Thyroid gland (tissue), 4 donors: ENCODE results near the gene PCDH8. TPM values are rescaled to one million over a fixed set of nuclear protein-coding genes. Genes with fewer than 3 reads are reported as not detected.

Source experiments
- DNase-seq, 2 donors: peaks; one replicate each; pipeline ENCODE4 v3.0.0-alpha.2; 2019
- H3K27ac ChIP-seq, 3 donors: fragments of 200-600 bp; sonication (generic); 1 replicate in 2 of 3; 2 replicates in 1 of 3; pipeline ENCODE4 v1.5.1; 2016 to 2019; ENCODE audit warnings: mild to moderate bottlenecking in 1 of 3, moderate library complexity in 1 of 3
- H3K27me3 ChIP-seq: fragments of 200-600 bp; sonication (generic); one replicate; pipeline ENCODE4 v1.5.1; 2019
- H3K36me3 ChIP-seq, 2 donors: fragments of 200-600 bp; sonication (generic); one replicate each; pipeline ENCODE4 v1.5.1; 2016 to 2019
- H3K4me1 ChIP-seq, 2 donors: fragments of 200-600 bp; sonication (generic); one replicate each; pipeline ENCODE4 v1.5.1; 2017 to 2019
- H3K4me3 ChIP-seq, 3 donors: fragments of 200-600 bp; sonication (generic); replicated peaks in 1 of 3; 1 replicate in 2 of 3; 2 replicates in 1 of 3; pipeline ENCODE4 v1.5.1; 2016; ENCODE audit warnings: mild to moderate bottlenecking in 1 of 3
- H3K9me3 ChIP-seq: fragments of 200-600 bp; sonication (generic); one replicate; pipeline ENCODE4 v1.5.1; 2017
- POLR2A ChIP-seq, 2 donors: fragments of 450-650 bp; IDR thresholded peaks; one replicate each; pipeline ENCODE4 v1.6.1; 2017; ENCODE audit warnings: antibody characterized with exemption in 2 of 2, mild to moderate bottlenecking in 2 of 2, moderate library complexity in 1 of 2
- WGBS, 2 donors: methylation state at CpG; one replicate each; pipeline ENCODE4 v1.1.5; 2017; 5-methylcytosine and 5-hydroxymethylcytosine counted together
- intact Hi-C: fragments of 100-400 bp; cut with DNase I; formaldehyde crosslinking; loops from one replicate; pipeline ENCODE4 v1.15.1; 2023
- total RNA-seq, 4 donors: library from RNA; depleted of rRNA; stranded (reverse); fragments of >200 nt; gene quantifications; one replicate each; pipeline ENCODE4 v1.2.3, GENCODE V29; 2016
- TF ChIP-seq, protein P1 (sequence below), 6 experiments: fragments of 200-600 bp in 3 of 6; fragments of 450-650 bp in 3 of 6; sonication (generic) in 3 of 6; IDR thresholded peaks; one replicate each; pipeline ENCODE4 v1.5.1; 2016 to 2019; ENCODE audit warnings: antibody characterized with exemption in 6 of 6, mild to moderate bottlenecking in 2 of 6, inconsistent platforms in 1 of 6, moderate library complexity in 1 of 6

Gene PCDH8
- total RNA-seq, 4 donors from 2014 or later = 2.1 TPM; not detected in 2

DNA sequence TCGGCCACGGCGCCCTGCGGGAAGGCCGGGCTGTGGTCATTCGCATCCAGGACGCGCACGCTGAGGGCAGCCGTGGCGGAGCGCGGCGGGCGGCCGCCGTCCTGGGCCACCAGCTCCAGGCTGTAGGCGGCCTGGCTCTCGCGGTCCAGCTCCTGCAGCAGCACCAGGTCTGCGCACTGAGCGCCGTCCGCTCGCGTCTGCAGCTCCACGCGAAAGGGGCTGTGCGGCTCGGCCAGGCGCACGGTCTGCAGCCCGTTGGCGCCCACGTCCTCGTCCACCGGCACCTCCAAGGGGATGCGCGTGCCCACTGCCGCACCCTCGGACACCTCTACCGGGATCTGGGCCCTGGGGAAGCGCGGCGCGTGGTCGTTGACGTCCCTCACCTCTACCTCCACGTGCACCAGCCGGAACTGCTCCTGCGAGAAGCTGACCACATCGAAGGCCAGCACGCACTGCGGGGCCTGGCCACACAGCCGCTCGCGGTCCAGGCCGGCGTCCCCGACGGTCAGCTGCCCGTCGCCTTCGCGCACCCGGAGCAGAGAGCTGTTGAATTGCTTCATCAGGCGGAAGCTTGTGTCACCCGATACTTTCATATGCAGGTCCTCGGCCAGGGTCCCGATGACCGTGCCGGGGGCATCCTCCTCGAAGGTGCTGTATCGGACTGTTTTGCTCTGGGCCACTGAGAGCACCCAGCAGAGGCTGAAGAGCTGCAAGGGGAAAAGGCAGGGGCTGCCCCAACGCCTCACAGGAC is 583 bp downstream of the PCDH8 start:
- 0 to 6% methylated on average over 1 to 21 of the region's 75 CpGs for WGBS, 2 donors
- Histone ChIP-seq H3K27ac (no peak overlapping the region), H3K36me3 (no peaks in the 10 kb centered on the region), H3K9me3 (no peaks in the 10 kb centered on the region), H3K4me3 (no peak overlapping the region), H3K4me1 (peaks cover 13 to 35% of the 10 kb centered on the region in 2 donors), H3K27me3 (peaks cover 26% of the 10 kb centered on the region)
- TF ChIP-seq, protein P1, sequence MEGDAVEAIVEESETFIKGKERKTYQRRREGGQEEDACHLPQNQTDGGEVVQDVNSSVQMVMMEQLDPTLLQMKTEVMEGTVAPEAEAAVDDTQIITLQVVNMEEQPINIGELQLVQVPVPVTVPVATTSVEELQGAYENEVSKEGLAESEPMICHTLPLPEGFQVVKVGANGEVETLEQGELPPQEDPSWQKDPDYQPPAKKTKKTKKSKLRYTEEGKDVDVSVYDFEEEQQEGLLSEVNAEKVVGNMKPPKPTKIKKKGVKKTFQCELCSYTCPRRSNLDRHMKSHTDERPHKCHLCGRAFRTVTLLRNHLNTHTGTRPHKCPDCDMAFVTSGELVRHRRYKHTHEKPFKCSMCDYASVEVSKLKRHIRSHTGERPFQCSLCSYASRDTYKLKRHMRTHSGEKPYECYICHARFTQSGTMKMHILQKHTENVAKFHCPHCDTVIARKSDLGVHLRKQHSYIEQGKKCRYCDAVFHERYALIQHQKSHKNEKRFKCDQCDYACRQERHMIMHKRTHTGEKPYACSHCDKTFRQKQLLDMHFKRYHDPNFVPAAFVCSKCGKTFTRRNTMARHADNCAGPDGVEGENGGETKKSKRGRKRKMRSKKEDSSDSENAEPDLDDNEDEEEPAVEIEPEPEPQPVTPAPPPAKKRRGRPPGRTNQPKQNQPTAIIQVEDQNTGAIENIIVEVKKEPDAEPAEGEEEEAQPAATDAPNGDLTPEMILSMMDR (IDR thresholded peaks at IDR 0.05) = no peak
- TF ChIP-seq POLR2A (IDR thresholded peaks at IDR 0.05) = no peak
- intact Hi-C loops = loop anchor here (5.0 to 10.0 kb wide), 3 partner anchors 119 to 354 kb away; no protein-coding TSS in a partner anchor
- DNase-seq = no peak

DNA sequence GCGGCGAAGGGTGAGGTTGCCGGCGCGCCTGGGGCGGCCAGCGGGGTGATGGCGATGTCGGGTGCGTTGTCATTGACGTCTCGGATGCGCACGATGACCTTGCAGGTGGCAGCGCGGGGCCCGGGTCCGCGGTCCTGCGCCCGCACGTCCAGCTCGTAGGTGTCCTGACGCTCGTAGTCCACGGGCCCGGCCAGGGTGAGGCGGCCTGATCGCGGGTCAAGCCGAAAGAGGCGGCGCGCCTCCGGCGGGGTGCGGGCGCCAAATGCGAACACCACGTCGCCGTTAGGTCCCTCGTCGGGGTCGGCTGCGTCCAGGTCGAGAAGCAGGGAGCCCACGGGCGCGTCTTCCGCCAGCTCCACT is 1.1 kb downstream of the PCDH8 start:
- Histone ChIP-seq H3K4me1 (peaks cover 13 to 31% of the 10 kb centered on the region in 2 donors), H3K36me3 (no peaks in the 10 kb centered on the region), H3K27me3 (peaks cover 26% of the 10 kb centered on the region), H3K27ac (no peak overlapping the region), H3K4me3 (no peak overlapping the region), H3K9me3 (no peaks in the 10 kb centered on the region)
- WGBS, 2 donors = 7% methylated on average over 20 of the region's 51 CpGs; no CpG with 5 or more reads in 1 of the 2 donors
- intact Hi-C loops = loop anchor here (5.0 to 10.0 kb wide), 3 partner anchors 120 to 355 kb away; no protein-coding TSS in a partner anchor
- DNase-seq = no peak
- no peak for TF ChIP-seq POLR2A (IDR thresholded peaks at IDR 0.05)

DNA sequence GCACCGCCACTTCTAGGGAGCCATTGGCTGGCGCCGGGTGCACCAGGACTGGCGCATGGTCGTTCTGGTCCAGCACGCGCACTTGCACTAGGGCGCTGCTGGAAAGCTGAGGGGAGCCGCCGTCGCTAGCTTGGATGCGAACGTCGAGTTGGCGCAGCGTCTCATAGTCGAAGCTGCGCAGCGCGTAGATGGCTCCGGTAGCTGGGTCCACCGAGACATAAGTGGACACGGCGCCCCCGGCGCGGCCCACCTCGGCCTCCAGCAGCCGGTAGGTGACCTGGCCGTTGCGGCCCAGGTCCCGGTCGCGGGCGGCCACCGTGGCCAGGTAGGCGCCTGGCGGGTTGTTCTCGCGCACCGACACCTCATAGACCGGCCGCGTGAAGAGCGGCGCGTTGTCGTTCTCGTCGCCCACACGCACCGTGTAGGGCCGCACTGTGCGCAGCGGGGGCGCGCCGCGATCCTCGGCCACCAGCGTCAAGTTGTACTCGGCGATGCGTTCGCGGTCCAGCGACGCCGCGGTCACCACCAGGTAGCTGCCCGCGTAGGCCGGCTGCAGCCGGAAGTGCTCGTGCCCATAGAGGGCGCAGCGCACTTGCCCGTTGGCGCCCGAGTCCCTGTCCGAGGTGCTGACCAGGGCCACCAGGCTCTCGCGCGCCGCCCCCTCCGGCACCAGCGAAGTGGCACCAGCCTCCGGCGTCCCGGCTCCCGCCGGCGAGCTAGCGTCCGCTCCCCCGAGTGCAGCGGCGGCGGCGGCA is 1.7 kb downstream of the PCDH8 start:
- H3K9me3 ChIP-seq = no peaks in the 10 kb centered on the region
- WGBS, 2 donors = 6 to 33% methylated on average over 19 to 20 of the region's 100 CpGs
- TF ChIP-seq POLR2A (IDR thresholded peaks at IDR 0.05) = no peak
- TF ChIP-seq, protein P1 (IDR thresholded peaks at IDR 0.05) = peak in 5 of 6 experiments; percentile 36 to 82 (median 72)
- DNase-seq = peak; percentile 88 to 90
- peaks cover 26% of the 10 kb centered on the region for H3K27me3 ChIP-seq
- no peaks in the 10 kb centered on the region for H3K36me3 ChIP-seq
- H3K27ac ChIP-seq = no peak overlapping the region
- peak overlapping the region in 1 of 3 donors; percentile 36 for H3K4me3 ChIP-seq
- peaks cover 10 to 26% of the 10 kb centered on the region in 2 donors for H3K4me1 ChIP-seq
- intact Hi-C loops = loop anchor here (5.0 to 10.0 kb wide), 3 partner anchors 121 to 356 kb away; no protein-coding TSS in a partner anchor

DNA sequence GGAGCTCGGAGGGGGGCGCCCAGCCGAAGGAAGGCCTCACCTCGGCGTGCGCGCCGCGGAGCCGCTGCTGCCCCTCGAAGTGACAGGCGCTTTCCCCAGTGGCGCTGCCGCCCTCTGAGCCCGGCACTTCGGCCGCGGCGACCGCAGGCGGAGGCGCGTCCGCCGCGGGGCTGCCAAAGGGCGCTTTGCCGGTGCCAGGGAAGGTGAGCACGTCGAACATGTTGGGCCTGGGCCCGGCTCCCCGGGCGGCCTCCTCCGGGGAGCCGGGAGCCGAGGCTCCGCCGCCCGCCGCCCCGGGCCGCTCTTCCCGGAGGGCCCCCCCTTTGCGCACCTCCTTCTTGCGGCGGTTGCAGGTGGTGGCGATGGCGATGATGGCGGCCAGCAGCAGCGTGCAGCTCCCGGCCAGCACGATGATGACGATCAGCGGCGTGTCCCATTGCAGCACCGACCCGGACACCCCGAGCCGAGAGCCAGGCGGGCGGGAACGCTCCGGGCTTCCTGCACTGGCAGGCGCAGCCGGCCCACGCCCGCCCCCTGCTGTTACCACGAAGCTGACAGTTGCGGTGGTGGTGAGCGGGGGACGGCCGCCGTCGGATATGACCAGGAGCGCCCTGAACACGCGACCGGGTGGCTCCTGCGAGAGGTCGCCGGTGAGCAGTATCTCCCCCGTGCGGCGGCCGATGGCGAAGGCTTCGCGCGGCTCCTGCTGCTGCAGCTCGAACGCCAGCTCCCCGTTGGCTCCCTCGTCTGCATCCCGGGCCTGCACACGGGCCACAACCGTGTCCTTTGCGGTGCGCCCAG is 2.5 kb downstream of the PCDH8 start:
- peak; percentile 59 to 61 for DNase-seq
- peaks cover 10 to 25% of the 10 kb centered on the region in 2 donors for H3K4me1 ChIP-seq
- H3K27me3 ChIP-seq = peaks cover 26% of the 10 kb centered on the region
- intact Hi-C loops = loop anchor here (5.0 to 10.0 kb wide), 3 partner anchors 121 to 356 kb away; no protein-coding TSS in a partner anchor
- TF ChIP-seq, protein P1 (IDR thresholded peaks at IDR 0.05) = peak in 5 of 6 experiments; percentile 12 to 67 (median 43)
- no peak for TF ChIP-seq POLR2A (IDR thresholded peaks at IDR 0.05)
- peak overlapping the region in 1 of 3 donors; percentile 36 for H3K4me3 ChIP-seq
- 1 to 8% methylated on average over 21 to 27 of the region's 98 CpGs for WGBS, 2 donors
- H3K9me3 ChIP-seq = no peaks in the 10 kb centered on the region
- H3K36me3 ChIP-seq = no peaks in the 10 kb centered on the region
- H3K27ac ChIP-seq = no peak overlapping the region

DNA sequence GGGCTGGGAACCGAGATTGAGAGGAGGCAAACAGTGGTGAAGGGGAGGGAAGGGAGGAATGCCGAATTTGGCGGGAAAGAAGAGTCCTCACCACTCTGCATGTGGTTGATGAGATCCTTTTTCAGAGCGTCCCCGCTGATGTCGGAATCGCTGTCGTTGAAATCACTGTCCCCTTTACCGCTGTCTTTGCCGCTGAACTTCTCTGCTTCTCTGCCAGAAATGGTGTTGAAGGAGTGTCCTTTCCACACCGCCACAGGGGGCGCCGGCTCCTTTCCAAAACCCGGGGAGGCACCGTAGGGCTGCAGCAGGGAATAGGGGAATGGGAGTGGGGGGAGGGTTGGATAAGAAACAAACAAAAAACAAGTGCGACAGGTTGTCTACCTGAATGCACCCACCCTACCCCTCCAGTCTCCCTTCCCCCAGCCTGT is 3.1 kb downstream of the PCDH8 start:
- H3K4me1 ChIP-seq = peaks cover 10 to 22% of the 10 kb centered on the region in 2 donors
- no peaks in the 10 kb centered on the region for H3K36me3 ChIP-seq
- H3K9me3 ChIP-seq = no peaks in the 10 kb centered on the region
- 11 to 14% methylated on average over 16 of the region's 16 CpGs for WGBS, 2 donors
- peaks cover 26% of the 10 kb centered on the region for H3K27me3 ChIP-seq
- no peak overlapping the region for H3K27ac ChIP-seq
- TF ChIP-seq, protein P1 (IDR thresholded peaks at IDR 0.05) = peak in 2 of 6 experiments; percentile 19 to 22
- TF ChIP-seq POLR2A (IDR thresholded peaks at IDR 0.05) = no peak
- DNase-seq = peak; percentile 36 to 41
- peak overlapping the region in 1 of 3 donors; percentile 36 for H3K4me3 ChIP-seq
- intact Hi-C loops = loop anchor here (5.0 to 10.0 kb wide), 3 partner anchors 122 to 357 kb away; no protein-coding TSS in a partner anchor
